ENCODE measurements around the gene PVR.
A peak's percentile ranks its signal among the peaks of the same experiment; 100 is the strongest.
"Not testable (repeated sequence)": the region's sequence is repeated elsewhere in the genome, so short reads cannot be mapped to it uniquely, and the experiment has no call there.

The PVR gene

GRCh38 chr19:44643605-44644401 is at the start of gene PVR:
Gene PVR (plus strand): TSS chr19:44643910. CDS start chr19:44644097, 187 bp downstream.
- DNase-seq, result peak; percentile 76

- DNase-seq, result no peak
These were observed 47.1 kb upstream of the PVR start for GRCh38 chr19:44596428-44597130.

- DNase-seq, result no peak
These were observed 46.6 kb upstream of the PVR start for GRCh38 chr19:44597131-44597491.

- DNase-seq, result no peak
These were observed 45.4 kb upstream of the PVR start for GRCh38 chr19:44598355-44598754.

GRCh38 chr19:44598880-44599279 is 44.8 kb upstream of the PVR start:
- DNase-seq, result no peak

GRCh38 chr19:44600466-44600865 is 43.2 kb upstream of the PVR start:
- DNase-seq, result no peak

- DNase-seq, result no peak
These were observed 41.6 kb upstream of the PVR start for GRCh38 chr19:44602081-44602480.

- DNase-seq, result peak; percentile 97
These were observed 40.3 kb upstream of the PVR start for GRCh38 chr19:44603201-44603945.

GRCh38 chr19:44604241-44604640 is 39.5 kb upstream of the PVR start:
- no peak for DNase-seq

- DNase-seq, result no peak
These were observed 38.2 kb upstream of the PVR start for GRCh38 chr19:44605547-44605946.

GRCh38 chr19:44607049-44607448 is 36.7 kb upstream of the PVR start:
- DNase-seq, result peak; percentile 54

GRCh38 chr19:44607917-44608316 is 35.8 kb upstream of the PVR start:
- DNase-seq, result no peak

GRCh38 chr19:44608391-44608821 is 35.3 kb upstream of the PVR start:
- DNase-seq, result peak; percentile 88

GRCh38 chr19:44609219-44609618 is 34.5 kb upstream of the PVR start:
- peak; percentile 42 for DNase-seq

GRCh38 chr19:44610497-44610896 is 33.2 kb upstream of the PVR start:
- DNase-seq, result not testable (repeated sequence)

- no peak for DNase-seq
These were observed 31.9 kb upstream of the PVR start for GRCh38 chr19:44611812-44612295.

- no peak for DNase-seq
These were observed 30.2 kb upstream of the PVR start, which contains the start of gene IGSF23 for GRCh38 chr19:44613295-44614178. Gene IGSF23 (plus strand): TSS chr19:44613563. CDS start chr19:44613646, 83 bp downstream.

GRCh38 chr19:44614313-44614712 is 29.4 kb upstream of the PVR start:
- DNase-seq, result no peak

GRCh38 chr19:44615863-44616247 is 27.9 kb upstream of the PVR start:
- no peak for DNase-seq

- DNase-seq, result no peak
These were observed 26.4 kb upstream of the PVR start for GRCh38 chr19:44617110-44617880.

GRCh38 chr19:44618640-44619357 is 24.9 kb upstream of the PVR start:
- no peak for DNase-seq
